NOMO-1 treated with DMSO at 0.1 percent for 48 hours (cell line): ENCODE results near the gene ATN1.
"Not testable (repeated sequence)": the region's sequence is repeated elsewhere in the genome, so short reads cannot be mapped to it uniquely, and the experiment has no call there.

Experiments
- DNase-seq: peaks from one replicate; lab custom pipeline; 2025; ENCODE audit not compliant: unreplicated experiment; lab: John Stamatoyannopoulos, UW

The ATN1 gene

GRCh38 chr12:6903722-6904121 is 24.0 kb upstream of the ATN1 start:
- DNase-seq: peak; percentile 9

- peak; percentile 97 for DNase-seq
These were observed 23.2 kb upstream of the ATN1 start, which contains the start of gene LRRC23 for GRCh38 chr12:6904280-6905276. TSS of gene LRRC23 (plus strand) at chr12:6904822. CDS start at chr12:6905634, 812 bp downstream.

- DNase-seq: no peak
These were observed 22.2 kb upstream of the ATN1 start for GRCh38 chr12:6905414-6906040.

GRCh38 chr12:6908141-6908540 is 19.6 kb upstream of the ATN1 start:
- not testable (repeated sequence) for DNase-seq

- peak; percentile 21 for DNase-seq
These were observed 18.2 kb upstream of the ATN1 start for GRCh38 chr12:6909421-6910145.

- DNase-seq: no peak
These were observed 15.4 kb upstream of the ATN1 start for GRCh38 chr12:6912164-6912935.

GRCh38 chr12:6914246-6914946 is 13.4 kb upstream of the ATN1 start, which contains the start of gene ENO2:
TSS of gene ENO2 (plus strand) at chr12:6914580. CDS start at chr12:6915833, 1,253 bp downstream.
- peak; percentile 51 for DNase-seq

GRCh38 chr12:6914947-6915788 is 12.6 kb upstream of the ATN1 start:
- DNase-seq: no peak

GRCh38 chr12:6915789-6916285 is 11.9 kb upstream of the ATN1 start:
- no peak for DNase-seq

- DNase-seq: no peak
These were observed 11.1 kb upstream of the ATN1 start for GRCh38 chr12:6916426-6917200.

GRCh38 chr12:6917491-6918231 is 10.1 kb upstream of the ATN1 start:
- DNase-seq: no peak

GRCh38 chr12:6919588-6919987 is 8.2 kb upstream of the ATN1 start:
- no peak for DNase-seq

GRCh38 chr12:6921539-6921938 is 6.2 kb upstream of the ATN1 start:
- no peak for DNase-seq

- no peak for DNase-seq
These were observed 5.5 kb upstream of the ATN1 start for GRCh38 chr12:6921996-6922946.

- DNase-seq: no peak
These were observed 4.6 kb upstream of the ATN1 start for GRCh38 chr12:6923003-6923732.

GRCh38 chr12:6923851-6924250 is 3.9 kb upstream of the ATN1 start:
- DNase-seq: no peak
